NCI-H1417 treated with DMSO at 0.1 percent for 48 hours (cell line): ENCODE measurements around the gene PPP1R14B.
A peak's percentile ranks its signal among the peaks of the same experiment; 100 is the strongest.

ENCODE experiments used
- DNase-seq: peaks from one replicate; lab custom pipeline; 2025; lab: John Stamatoyannopoulos, UW

Gene PPP1R14B

DNA sequence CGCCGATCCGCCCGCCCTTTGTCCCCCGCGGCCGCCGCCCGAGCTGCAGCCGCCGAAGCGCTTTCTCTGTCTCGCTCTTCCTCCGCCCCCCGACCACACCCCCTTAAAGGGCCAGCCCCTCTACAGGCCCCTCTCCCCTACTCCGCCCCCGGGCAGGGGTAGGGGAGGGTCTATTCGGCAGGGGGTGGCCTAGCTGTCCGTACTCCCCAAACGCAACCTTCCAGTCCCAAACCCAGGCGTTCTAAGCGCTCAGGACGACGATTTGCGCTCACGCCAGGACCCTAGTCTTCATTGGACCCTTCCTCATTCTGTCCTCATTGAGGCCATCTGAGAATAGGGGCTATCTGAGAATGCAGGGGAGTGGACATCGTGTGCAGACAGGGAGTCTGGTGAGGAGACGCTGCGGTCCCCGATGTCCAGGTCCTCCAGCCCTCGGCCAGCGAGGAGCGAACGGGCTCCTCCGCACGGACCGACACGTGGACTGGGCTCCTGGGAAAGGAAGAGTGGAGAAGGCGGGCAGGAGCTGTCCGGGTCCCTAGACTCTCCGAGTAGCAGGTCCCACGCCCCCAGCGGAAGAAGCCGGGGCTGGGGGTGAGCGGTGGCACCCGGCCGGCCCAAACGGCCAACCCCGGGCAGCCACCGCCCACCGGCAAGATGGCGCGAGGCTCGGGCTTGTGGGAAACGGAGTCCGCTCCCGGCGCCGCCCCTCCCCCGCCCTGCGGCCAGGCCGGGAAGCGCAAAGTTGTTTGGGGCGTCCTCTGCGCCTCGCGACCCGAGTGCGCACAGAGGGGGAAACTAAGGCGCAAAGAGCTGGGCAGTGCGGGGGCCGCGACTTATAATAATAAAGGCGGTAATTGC lies at the start of gene PPP1R14B:
PPP1R14B (minus strand) TSS at position 73 of the 858 bp plus-strand sequence. CDS start 270 bp downstream, outside the sequence.
- peak; percentile 44 for DNase-seq

DNA sequence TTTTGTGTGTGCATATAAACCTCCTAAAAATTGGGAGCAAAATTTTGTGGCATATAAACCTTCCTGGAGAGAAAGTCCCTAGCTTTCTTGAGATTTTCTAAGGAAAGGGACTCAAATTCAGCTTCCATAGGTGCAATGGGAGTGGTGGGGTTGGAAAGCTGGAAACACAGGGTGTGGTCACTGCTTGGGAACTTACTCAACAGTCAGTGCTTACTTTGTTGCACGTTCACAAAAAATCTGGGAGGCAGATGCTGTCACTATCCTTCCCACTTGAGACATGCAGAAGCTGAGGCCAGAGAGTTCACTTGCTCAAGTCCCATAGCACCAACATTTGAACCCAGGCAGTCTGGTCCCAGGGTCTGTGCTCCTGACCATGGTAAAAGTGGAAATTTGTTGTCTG lies 49.5 kb upstream of the PPP1R14B start:
- DNase-seq, result no peak

DNA sequence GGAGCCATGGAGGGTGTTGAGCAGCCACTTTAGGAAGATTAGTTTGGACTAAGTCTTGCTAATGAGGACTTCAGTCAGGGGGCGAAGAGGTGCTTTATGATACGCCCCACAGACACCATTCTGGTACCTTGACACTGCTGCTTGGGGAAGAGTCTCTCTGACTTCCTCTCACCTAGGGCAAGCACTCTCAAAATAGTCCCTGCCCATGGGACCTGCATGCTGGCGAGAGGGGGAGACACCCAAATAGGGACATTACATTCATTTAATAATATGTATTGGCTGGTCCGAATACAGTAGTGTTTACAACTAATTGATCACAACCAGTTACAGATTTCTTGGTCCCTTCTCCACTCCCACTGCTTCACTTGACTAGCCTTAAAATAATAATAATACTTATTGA lies 49.0 kb upstream of the PPP1R14B start:
- DNase-seq, result no peak

- DNase-seq, result no peak
Observed at GRCh38 chr11:64294774-64295173, 48.0 kb upstream of the PPP1R14B start.

DNA sequence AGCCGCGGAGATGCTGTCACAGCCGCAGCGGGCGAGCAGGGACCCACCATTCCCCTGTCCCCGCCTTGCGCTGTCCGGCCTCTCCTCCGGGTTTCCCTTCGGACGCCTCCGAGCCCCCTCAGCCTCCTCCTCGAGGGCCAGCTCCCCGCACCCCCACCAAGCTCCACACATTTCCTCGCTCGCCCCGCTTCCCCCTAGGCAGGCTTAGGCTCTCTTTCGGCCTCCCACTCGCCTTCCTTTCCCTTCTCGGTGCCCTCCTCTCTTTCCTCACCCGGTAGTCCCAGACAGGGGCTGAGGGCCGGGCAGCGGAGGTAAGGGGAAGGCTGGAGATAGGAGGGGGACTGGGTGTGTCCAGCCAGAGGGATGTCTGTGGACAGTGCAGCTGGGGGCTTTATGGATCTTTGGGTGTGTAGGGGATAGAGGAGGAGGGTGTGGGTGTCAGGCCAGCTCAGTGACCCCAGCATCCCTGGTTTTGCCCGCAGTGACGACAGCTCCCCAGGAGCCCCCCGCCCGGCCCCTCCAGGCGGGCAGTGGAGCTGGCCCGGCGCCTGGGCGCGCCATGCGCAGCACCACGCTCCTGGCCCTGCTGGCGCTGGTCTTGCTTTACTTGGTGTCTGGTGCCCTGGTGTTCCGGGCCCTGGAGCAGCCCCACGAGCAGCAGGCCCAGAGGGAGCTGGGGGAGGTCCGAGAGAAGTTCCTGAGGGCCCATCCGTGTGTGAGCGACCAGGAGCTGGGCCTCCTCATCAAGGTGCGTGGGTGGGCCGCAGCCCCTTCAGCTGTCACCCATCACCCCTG lies 45.9 kb upstream of the PPP1R14B start:
- DNase-seq, result no peak

DNA sequence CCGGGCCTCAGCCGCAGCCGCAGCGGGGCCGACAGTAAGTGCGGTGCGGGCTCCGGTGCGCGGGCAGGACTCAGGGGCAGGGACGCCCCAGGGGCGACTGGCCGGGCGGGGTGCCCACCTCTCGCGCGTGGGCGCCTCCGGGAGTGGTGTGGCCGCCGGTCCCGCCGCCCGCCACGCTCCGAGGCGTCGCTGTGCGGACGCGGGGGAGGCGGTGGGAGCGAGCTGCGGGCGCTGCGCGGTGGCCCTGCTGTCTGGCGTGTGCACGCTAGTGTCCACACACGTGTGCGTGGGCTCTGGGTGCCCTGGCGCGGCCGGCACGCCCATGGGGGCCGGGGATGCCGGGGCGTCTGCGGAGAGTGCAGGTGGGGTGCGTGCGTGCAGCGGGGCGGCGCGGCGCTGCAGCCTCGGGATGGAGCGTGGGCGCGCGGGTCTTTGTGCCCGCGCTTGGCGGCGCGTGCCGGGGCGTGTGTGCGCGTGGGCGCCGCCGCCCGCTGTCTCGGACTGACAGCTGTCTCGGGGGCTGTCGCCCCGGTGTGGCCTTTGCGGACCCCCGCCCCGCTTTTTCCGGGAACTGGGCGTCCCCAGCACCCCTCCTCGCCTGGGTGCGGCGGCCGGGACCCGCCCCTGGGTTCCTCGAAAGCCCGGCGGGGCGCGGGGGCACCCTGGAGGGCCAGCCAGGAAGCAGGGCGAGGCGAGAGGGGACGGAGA lies 45.2 kb upstream of the PPP1R14B start:
- no peak for DNase-seq

GRCh38 chr11:64291262-64291751 lies 44.6 kb upstream of the PPP1R14B start, which contains the start of gene KCNK4:
Gene KCNK4 (plus strand): TSS chr11:64291302. CDS start chr11:64293019, 1,717 bp downstream.
- DNase-seq, result no peak

GRCh38 chr11:64290352-64291261 lies 43.9 kb upstream of the PPP1R14B start:
- no peak for DNase-seq

DNA sequence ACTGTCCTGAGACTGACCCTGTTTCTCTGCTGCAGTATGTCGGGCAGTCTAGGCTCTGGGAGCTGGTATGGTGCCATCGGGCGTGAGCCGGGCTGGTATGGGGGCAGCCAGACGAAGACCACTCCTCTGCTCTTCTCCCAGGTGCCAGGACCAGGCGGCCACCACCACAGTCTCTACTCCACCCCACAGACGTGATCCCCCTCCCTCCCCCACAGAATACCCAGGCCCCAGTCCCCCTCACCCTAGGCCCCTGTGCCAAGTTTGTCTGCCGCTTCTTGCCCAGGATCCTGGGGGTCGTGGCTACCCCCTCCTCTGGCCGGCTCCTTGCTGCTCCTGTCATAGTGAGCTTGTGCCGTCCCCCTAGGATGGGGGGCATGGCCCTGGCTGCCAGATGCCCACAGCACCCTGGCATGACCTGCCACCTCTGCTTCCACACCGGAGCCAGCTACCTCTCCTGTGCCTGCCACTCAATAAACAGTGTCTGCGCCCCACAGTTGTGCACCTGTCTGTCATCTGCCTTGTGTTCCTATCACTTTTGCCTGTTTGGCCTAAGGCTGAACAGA lies 42.3 kb upstream of the PPP1R14B start:
- no peak for DNase-seq

DNA sequence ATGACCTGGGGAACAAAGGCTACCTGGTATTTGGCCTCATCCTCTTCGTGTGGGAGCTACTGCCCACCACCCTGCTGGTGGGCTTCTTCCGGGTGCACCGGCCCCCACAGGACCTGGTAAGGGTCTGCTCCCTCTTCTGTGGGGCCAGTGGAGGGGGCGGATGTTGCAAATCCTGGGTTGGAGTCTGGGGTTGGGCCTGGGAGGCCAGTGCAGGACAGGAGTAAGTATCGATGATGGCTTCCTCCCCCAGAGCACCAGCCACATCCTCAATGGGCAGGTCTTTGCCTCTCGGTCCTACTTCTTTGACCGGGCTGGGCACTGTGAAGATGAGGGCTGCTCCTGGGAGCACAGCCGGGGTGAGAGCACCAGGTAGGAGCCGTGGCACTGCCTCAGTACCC lies 41.6 kb upstream of the PPP1R14B start:
- no peak for DNase-seq

- DNase-seq, result no peak
Observed at GRCh38 chr11:64287676-64288352, 41.1 kb upstream of the PPP1R14B start.

DNA sequence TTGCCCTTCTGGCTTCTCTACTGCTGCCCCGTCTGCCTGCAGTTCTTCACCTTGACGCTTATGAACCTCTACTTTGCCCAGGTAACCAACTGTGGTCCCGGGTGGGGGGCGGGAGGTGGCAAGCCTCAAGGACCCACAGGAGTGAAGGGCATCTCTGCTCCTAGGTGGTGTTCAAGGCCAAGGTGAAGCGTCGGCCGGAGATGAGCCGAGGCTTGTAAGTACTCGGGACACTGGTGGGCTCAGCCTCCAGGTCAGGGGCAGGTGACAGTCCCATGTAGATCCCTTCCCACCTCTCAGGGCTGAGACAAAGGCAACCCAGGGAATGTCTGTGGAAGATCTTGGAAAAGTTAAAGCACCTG lies 40.0 kb upstream of the PPP1R14B start:
- DNase-seq, result no peak

DNA sequence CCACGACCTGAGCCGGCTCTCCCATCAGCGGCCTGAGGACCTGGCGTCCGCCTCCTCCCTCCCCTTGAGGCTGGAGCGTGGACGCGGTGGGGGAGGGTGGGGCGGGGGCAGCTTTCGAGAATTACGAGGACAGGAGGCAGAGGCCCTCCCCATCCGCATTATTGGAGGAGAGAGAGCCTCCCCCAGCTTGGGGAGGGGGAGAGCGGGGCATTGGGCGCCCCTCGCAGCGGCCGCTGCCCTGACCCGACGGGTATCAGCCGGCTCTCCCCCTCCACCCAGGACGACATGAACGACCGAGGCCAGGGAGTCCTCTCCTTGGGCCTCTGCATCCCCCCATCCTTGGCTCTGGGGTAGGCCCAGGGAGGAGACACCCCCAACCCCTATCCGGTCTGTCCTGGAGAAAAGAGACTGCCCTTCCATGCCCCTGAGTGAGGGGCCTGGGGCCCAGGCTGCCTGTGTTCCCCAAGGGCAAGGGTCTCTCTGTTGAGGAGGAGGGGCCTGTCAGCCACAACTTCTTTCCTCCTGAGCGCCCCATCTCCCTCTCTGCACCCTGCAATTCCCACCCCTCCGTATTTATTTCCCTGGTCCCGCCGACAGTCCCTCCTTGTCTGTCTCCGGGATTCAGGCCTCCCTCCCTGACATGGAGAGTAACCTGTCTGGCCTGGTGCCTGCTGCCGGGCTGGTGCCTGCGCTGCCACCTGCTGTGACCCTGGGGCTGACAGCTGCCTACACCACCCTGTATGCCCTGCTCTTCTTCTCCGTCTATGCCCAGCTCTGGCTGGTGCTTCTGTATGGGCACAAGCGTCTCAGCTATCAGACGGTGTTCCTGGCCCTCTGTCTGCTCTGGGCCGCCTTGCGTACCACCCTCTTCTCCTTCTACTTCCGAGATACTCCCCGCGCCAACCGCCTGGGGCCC lies 39.4 kb upstream of the PPP1R14B start:
- no peak for DNase-seq

- DNase-seq, result no peak
Observed at GRCh38 chr11:64284962-64285884, 38.5 kb upstream of the PPP1R14B start, which contains the start of gene GPR137. Gene GPR137 (plus strand): TSS chr11:64285848. CDS start chr11:64286525, 677 bp downstream.

- peak; percentile 69 for DNase-seq
Observed at GRCh38 chr11:64284048-64284961, 37.6 kb upstream of the PPP1R14B start, which contains the start of gene BAD. Gene BAD (minus strand): TSS chr11:64284665. CDS start chr11:64284368, 297 bp downstream.

- DNase-seq, result no peak
Observed at GRCh38 chr11:64283092-64283491, 36.3 kb upstream of the PPP1R14B start.
